Measurements from ENCODE around the gene DDN.

Gene DDN

DNA sequence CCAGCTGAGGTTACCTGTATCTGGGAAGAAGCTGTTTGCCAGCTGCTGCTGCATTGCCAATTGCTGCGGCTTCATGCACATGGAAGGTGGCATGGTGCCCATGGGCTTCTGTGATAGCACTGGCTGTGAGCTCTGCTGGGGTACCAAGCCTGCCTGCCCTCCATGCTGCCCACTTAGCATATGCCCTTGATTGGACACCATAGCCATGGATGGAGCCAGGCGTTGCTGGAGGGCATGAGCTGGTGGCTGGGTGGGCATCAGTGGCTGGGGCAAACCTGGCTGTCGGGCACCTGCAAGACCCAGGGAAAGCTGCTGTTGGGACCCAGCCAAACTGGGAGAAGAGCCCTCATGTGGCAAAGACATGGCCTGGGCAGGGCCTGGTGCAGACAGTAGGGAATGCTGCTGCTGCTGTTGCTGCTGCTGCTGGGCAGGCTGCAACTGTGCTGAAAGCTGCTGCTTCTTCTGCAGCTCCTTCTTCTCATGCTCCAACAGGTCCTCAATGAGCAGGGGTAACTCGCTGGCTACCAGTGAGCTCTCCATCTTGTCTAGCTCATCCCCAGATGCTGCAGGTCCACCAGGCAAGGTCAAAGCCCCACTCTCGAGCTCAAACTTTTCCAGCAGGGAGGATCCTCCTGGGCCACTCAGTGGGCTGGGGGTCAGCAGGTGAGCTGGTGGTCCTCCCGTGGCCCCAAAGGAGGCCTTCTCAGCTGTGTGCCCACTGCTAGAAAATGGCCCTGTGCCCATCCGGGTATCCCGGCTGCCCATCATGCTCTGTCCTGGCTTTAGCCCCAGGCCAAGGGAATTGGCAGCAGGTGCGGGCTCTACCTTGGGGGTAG lies 38.2 kb upstream of the DDN start:
- DNase-seq (ENCODE audit: low read depth), result no peak
- TF ChIP-seq, protein P1, sequence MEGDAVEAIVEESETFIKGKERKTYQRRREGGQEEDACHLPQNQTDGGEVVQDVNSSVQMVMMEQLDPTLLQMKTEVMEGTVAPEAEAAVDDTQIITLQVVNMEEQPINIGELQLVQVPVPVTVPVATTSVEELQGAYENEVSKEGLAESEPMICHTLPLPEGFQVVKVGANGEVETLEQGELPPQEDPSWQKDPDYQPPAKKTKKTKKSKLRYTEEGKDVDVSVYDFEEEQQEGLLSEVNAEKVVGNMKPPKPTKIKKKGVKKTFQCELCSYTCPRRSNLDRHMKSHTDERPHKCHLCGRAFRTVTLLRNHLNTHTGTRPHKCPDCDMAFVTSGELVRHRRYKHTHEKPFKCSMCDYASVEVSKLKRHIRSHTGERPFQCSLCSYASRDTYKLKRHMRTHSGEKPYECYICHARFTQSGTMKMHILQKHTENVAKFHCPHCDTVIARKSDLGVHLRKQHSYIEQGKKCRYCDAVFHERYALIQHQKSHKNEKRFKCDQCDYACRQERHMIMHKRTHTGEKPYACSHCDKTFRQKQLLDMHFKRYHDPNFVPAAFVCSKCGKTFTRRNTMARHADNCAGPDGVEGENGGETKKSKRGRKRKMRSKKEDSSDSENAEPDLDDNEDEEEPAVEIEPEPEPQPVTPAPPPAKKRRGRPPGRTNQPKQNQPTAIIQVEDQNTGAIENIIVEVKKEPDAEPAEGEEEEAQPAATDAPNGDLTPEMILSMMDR (conservative IDR thresholded peaks at IDR 0.05; ENCODE audit: control insufficient read depth, insufficient read depth, low read depth, low read length), result no peak

DNA sequence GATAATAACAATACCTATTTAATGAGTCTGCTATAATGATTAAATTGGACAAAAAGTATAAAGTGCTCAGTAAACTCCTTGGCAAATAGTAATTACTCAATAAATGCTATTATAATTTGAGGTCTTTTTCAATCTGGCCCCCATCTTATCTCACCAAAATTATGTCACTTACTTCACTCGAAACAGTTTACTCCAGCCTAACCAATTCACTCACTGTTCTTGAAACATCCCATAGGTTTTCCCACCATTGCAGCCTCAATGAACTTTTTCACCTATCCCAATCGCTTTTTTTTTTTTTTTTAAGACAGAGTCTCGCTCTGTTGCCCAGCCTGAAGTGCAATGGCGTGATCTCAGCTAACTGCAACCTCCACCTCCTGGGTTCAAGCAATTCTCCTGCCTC lies 36.9 kb upstream of the DDN start:
- DNase-seq (ENCODE audit: low read depth), result no peak
- no peak overlapping the region for H3K4me3 ChIP-seq (ENCODE audit: control insufficient read depth, low read depth, low read length)
- TF ChIP-seq, protein P1 (conservative IDR thresholded peaks at IDR 0.05; ENCODE audit: control insufficient read depth, insufficient read depth, low read depth, low read length), result no peak

More for the DNA sequence above, 38.2 kb upstream of the DDN start:
- H3K4me3 ChIP-seq (ENCODE audit: control insufficient read depth, low read depth, low read length), result no peak overlapping the region

DNA sequence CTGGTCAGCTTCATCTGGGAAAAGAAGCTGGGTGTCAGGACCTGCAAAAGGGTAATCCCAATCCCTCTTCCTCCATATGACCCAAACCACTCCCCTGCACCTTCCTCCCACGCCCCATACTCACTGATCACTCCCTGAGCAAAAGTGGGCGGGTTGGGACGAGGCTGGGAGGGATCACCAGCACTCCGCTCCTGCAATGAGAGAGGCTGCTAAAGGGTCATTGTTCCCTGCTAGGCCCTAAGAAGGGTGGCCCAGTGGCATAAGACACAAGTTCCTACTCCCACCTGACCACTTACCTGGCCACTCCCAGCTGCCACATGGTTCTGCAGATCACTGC lies 35.1 kb upstream of the DDN start:
- no peak for DNase-seq (ENCODE audit: low read depth)
- H3K4me3 ChIP-seq (ENCODE audit: control insufficient read depth, low read depth, low read length), result no peak overlapping the region
- TF ChIP-seq, protein P1 (conservative IDR thresholded peaks at IDR 0.05; ENCODE audit: control insufficient read depth, insufficient read depth, low read depth, low read length), result no peak

DNA sequence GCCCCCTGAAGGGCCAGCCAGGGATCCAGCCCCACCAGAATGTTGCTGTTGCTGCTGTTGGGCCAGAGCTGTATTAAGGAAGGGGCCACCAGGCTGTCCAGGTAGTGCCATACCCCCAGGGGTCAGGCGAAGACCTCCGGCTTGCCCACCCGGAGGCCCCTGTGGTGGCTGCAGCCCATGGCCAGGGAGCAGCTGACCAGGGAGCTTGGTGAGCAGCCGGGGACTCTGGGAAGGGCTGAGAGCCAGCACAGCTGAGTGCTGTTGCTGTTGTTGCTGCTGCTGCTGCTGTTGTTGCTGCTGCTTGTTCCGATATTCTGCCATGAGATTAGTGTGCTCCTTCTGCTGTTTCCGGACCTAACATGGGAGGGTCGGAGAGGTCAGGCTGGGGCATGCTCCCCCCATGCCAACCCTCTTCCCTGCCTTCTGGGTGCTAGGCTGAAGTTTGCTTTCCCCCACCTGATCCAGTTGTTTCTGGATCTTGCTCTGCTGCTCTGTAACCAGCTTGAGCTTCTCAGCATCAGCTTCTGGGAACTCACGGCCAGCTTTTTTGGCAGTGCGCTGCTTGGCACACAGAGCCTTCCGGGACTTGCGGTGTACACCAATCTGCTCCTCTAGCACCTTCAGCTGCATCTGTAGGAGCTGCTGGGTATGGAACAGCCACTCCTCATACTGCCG lies 34.6 kb upstream of the DDN start:
- H3K4me3 ChIP-seq (ENCODE audit: control insufficient read depth, low read depth, low read length), result no peak overlapping the region
- no peak for DNase-seq (ENCODE audit: low read depth)
- TF ChIP-seq, protein P1 (conservative IDR thresholded peaks at IDR 0.05; ENCODE audit: control insufficient read depth, insufficient read depth, low read depth, low read length), result no peak

DNA sequence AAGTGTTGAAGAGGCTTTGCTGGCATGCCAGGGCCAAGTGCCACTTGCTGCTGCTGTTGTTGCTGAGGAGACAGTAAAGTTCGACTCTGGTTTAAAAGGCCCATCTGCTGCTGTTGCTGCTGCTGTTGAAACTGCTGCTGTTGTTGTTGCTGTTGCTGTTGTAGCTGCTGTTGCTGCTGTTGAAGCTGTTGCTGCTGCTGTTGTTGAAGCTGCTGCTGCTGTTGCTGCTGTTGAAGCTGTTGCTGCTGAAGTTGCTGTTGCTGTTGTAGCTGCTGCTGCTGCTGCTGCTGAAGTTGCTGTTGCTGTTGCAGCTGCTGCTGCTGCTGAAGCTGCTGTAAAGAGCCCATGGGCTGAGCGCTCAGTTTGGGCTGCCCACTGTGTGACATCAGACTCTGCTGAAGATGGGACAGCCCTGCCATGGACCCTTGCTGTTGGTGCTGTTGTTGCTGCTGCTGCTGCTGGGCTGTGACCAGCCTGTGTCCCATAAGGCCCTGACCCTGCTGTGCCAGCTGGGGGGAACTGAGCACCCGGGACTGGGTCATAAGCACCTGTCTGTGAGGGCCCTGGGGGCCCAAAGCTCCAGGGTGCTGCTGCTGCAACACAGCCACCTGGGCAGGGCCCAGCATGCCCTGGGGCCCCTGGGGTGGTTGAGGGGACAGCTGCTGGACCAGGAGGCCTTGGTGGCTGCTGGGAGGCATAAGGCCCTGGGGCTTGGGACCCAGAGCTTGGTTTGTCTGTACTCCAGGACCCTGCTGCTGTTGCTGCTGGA lies 33.7 kb upstream of the DDN start:
- DNase-seq (ENCODE audit: low read depth), result no peak
- H3K4me3 ChIP-seq (ENCODE audit: control insufficient read depth, low read depth, low read length), result no peak overlapping the region

DNA sequence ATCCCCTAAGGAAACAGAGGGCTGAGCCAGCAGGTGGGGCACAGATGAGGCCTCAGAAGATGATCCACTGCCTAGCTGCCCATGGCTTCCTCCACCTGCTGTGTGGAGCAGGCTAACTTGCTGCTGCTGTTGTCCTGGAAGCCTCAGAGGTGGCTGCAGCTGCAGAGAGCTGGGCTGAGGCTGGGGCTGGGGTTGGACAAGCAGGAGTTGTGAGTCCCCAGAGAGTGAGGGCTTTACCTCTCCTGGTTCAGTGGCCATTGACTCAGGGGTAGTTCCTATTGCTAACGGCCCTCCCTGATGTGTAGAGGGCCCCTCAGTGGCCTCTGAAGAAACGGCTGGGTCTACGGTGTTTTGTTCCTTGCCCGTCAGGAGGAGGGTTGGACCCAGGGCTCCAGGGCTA lies 33.1 kb upstream of the DDN start:
- TF ChIP-seq, protein P1 (conservative IDR thresholded peaks at IDR 0.05; ENCODE audit: control insufficient read depth, insufficient read depth, low read depth, low read length), result no peak
- DNase-seq (ENCODE audit: low read depth), result no peak
- H3K4me3 ChIP-seq (ENCODE audit: control insufficient read depth, low read depth, low read length), result no peak overlapping the region

More for the DNA sequence above, 33.7 kb upstream of the DDN start:
- TF ChIP-seq, protein P1 (conservative IDR thresholded peaks at IDR 0.05; ENCODE audit: control insufficient read depth, insufficient read depth, low read depth, low read length), result no peak

Data from fibroblast of mammary gland (primary cell).